Ishikawa (cell line): ENCODE measurements around the gene PRSS12.

Experiments
- CEBPB ChIP-seq: IDR thresholded peaks from 2 replicates; pipeline ENCODE4 v1.6.1; 2012
- CREB1 ChIP-seq: IDR thresholded peaks from 2 replicates; pipeline ENCODE4 v1.6.1; 2012; ENCODE audit warnings: low read depth
- EGR1 ChIP-seq: IDR thresholded peaks from 2 replicates; pipeline ENCODE4 v1.6.1; 2012
- EP300 ChIP-seq: IDR thresholded peaks from 2 replicates; pipeline ENCODE4 v1.6.1; 2012; ENCODE audit warnings: borderline replicate concordance
- FOXM1 ChIP-seq: IDR thresholded peaks from 2 replicates; pipeline ENCODE4 v1.6.1; 2012; ENCODE audit warnings: low read depth, borderline replicate concordance
- NFIC ChIP-seq: IDR thresholded peaks from 2 replicates; pipeline ENCODE4 v1.6.1; 2012
- RAD21 ChIP-seq: IDR thresholded peaks from 2 replicates; pipeline ENCODE4 v1.6.1; 2012; ENCODE audit warnings: low read depth
- TAF1 ChIP-seq: IDR thresholded peaks from 2 replicates; pipeline ENCODE4 v1.6.1; 2012; ENCODE audit warnings: low read depth, mild to moderate bottlenecking
- TCF12 ChIP-seq: IDR thresholded peaks from 2 replicates; pipeline ENCODE4 v1.6.1; 2012; ENCODE audit warnings: low read depth
- TEAD4 ChIP-seq: IDR thresholded peaks from 2 replicates; pipeline ENCODE4 v1.6.1; 2012
- USF1 ChIP-seq: IDR thresholded peaks from 2 replicates; pipeline ENCODE4 v1.6.1; 2012
- YY1 ChIP-seq: IDR thresholded peaks from 2 replicates; pipeline ENCODE4 v1.6.1; 2012; ENCODE audit warnings: low read depth
- ZBTB7A ChIP-seq: IDR thresholded peaks from 2 replicates; pipeline ENCODE4 v1.6.1; 2012; ENCODE audit warnings: low read depth
- TF ChIP-seq, protein P1 (sequence below): IDR thresholded peaks from 2 replicates; pipeline ENCODE4 v1.6.1; 2012
- TF ChIP-seq, protein P2 (sequence below): IDR thresholded peaks from 2 replicates; pipeline ENCODE4 v1.6.1; 2012; ENCODE audit warnings: low read depth, mild to moderate bottlenecking

Gene PRSS12

GRCh38 chr4:118335774-118336173 is 17.0 kb downstream of the PRSS12 start:
- TF ChIP-seq TEAD4 (no peak), EGR1 (no peak), RAD21 (no peak), CEBPB (no peak), CREB1 (no peak), FOXM1 (no peak), ZBTB7A (no peak), NFIC (no peak), YY1 (no peak), TCF12 (no peak)
- TF ChIP-seq, protein P1, sequence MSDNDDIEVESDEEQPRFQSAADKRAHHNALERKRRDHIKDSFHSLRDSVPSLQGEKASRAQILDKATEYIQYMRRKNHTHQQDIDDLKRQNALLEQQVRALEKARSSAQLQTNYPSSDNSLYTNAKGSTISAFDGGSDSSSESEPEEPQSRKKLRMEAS, result no peak
- TF ChIP-seq, protein P2, sequence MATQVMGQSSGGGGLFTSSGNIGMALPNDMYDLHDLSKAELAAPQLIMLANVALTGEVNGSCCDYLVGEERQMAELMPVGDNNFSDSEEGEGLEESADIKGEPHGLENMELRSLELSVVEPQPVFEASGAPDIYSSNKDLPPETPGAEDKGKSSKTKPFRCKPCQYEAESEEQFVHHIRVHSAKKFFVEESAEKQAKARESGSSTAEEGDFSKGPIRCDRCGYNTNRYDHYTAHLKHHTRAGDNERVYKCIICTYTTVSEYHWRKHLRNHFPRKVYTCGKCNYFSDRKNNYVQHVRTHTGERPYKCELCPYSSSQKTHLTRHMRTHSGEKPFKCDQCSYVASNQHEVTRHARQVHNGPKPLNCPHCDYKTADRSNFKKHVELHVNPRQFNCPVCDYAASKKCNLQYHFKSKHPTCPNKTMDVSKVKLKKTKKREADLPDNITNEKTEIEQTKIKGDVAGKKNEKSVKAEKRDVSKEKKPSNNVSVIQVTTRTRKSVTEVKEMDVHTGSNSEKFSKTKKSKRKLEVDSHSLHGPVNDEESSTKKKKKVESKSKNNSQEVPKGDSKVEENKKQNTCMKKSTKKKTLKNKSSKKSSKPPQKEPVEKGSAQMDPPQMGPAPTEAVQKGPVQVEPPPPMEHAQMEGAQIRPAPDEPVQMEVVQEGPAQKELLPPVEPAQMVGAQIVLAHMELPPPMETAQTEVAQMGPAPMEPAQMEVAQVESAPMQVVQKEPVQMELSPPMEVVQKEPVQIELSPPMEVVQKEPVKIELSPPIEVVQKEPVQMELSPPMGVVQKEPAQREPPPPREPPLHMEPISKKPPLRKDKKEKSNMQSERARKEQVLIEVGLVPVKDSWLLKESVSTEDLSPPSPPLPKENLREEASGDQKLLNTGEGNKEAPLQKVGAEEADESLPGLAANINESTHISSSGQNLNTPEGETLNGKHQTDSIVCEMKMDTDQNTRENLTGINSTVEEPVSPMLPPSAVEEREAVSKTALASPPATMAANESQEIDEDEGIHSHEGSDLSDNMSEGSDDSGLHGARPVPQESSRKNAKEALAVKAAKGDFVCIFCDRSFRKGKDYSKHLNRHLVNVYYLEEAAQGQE, result no peak

GRCh38 chr4:118335324-118335723 is 17.5 kb downstream of the PRSS12 start:
- TF ChIP-seq CREB1 (no peak), USF1 (no peak), NFIC (no peak), EGR1 (no peak), CEBPB (no peak), ZBTB7A (no peak), YY1 (no peak), TEAD4 (no peak), TAF1 (no peak), EP300 (no peak), FOXM1 (no peak), RAD21 (no peak)
- TF ChIP-seq, protein P2, result no peak
- TF ChIP-seq, protein P1, result no peak

DNA sequence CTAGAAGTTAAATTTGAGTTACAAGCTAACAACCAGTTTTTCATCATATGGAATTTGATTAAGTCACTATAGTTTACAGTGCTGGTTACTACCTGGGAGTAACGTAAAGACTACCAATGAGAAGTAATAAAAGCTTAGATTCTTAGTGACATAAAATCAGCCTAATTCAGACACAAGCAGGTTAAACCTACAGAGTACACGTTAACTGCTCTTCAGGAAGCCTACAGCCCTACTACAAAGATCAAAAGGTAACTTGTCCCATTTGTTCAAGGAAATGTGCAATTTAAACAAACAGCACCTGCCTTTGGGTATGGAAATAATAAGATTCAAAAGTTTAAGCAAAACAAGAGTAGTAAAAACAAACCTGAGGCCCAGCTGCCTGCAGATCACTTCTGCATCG is 21.5 kb downstream of the PRSS12 start:
- TF ChIP-seq NFIC, result no peak
- TF ChIP-seq EP300, result no peak
- TF ChIP-seq YY1, result no peak
- TF ChIP-seq TAF1, result no peak
- no peak for TF ChIP-seq RAD21
- no peak for TF ChIP-seq CREB1
- TF ChIP-seq USF1, result no peak
- no peak for TF ChIP-seq FOXM1
- no peak for TF ChIP-seq ZBTB7A
- TF ChIP-seq, protein P2, result no peak
- TF ChIP-seq TEAD4, result no peak
- TF ChIP-seq EGR1, result no peak
- TF ChIP-seq, protein P1, result no peak
- no peak for TF ChIP-seq TCF12
- no peak for TF ChIP-seq CEBPB

DNA sequence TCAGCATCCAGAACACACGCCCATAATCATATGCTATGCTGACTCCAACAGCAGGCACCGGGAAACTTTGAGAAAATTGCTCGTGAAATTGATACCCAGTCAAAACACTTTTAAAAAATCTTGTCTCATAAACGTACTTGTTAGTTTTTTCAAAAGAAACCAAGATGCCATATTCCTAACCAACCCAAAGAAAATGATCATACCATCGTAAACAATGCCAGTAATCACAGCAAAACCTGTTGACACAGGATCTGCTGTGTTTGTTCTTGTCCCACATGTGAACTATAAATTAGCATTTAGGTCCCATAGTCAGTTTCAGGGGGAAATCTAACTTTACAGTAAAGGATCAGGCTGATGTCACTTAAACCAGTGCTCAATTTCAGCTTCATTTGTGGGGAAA is 23.0 kb downstream of the PRSS12 start:
- TF ChIP-seq EGR1 (no peak), YY1 (no peak), RAD21 (no peak), NFIC (no peak), TAF1 (no peak)
- TF ChIP-seq, protein P2, result no peak
